Nephron progenitor cell (in vitro differentiated cells): ENCODE results near the gene MAN2A2.

Source experiments
- DNase-seq: peaks from one replicate; pipeline ENCODE4 v3.0.0; 2021
- H3K27ac Mint-ChIP-seq: 2 replicates; pipeline ENCODE4 v1.8.0; 2021; ENCODE audit warnings: mild to moderate bottlenecking, moderate library complexity, mixed read lengths
- H3K27me3 Mint-ChIP-seq: 2 replicates; pipeline ENCODE4 v1.8.0; 2021; ENCODE audit warnings: mild to moderate bottlenecking, low read depth, mixed read lengths; ENCODE audit not compliant: poor library complexity
- H3K36me3 Mint-ChIP-seq: 2 replicates; pipeline ENCODE4 v1.8.0; 2021; ENCODE audit warnings: low read depth, mixed read lengths
- H3K4me1 Mint-ChIP-seq: 2 replicates; pipeline ENCODE4 v1.8.0; 2021; ENCODE audit warnings: mixed read lengths
- H3K4me3 Mint-ChIP-seq: 2 replicates; pipeline ENCODE4 v1.8.0; 2021; ENCODE audit warnings: mild to moderate bottlenecking, moderate library complexity, mixed read lengths
- H3K9me3 Mint-ChIP-seq: 2 replicates; pipeline ENCODE4 v1.8.0; 2021; ENCODE audit warnings: mild to moderate bottlenecking, moderate library complexity, mixed read lengths
- TF ChIP-seq, protein P1 (sequence below): fragments of 200-600 bp; sonication (generic); IDR thresholded peaks from 2 replicates; pipeline ENCODE4 v1.5.0; 2021; ENCODE audit warnings: antibody characterized with exemption

MAN2A2 gene

DNA sequence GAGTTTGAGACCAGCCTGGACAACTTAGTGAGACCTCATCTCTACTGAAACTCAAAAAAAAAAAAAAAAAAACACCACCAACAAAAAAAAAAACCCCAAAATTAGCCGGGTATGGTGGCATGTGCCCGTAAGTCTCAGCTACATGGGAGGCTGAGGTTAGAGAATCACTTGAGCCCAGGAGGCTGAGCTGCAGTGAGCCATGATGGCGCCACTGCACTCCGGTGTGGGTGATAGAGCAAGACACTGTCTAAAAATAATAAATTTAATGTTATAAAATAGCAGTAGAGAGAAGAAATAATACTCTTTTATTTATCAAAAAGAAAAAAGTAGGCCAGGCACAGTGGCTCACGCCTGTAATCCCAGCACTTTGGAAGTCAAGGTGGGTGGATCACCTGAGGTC is 69.0 kb downstream of the MAN2A2 start:
- TF ChIP-seq, protein P1, sequence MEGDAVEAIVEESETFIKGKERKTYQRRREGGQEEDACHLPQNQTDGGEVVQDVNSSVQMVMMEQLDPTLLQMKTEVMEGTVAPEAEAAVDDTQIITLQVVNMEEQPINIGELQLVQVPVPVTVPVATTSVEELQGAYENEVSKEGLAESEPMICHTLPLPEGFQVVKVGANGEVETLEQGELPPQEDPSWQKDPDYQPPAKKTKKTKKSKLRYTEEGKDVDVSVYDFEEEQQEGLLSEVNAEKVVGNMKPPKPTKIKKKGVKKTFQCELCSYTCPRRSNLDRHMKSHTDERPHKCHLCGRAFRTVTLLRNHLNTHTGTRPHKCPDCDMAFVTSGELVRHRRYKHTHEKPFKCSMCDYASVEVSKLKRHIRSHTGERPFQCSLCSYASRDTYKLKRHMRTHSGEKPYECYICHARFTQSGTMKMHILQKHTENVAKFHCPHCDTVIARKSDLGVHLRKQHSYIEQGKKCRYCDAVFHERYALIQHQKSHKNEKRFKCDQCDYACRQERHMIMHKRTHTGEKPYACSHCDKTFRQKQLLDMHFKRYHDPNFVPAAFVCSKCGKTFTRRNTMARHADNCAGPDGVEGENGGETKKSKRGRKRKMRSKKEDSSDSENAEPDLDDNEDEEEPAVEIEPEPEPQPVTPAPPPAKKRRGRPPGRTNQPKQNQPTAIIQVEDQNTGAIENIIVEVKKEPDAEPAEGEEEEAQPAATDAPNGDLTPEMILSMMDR: no peak
- no peak for DNase-seq
- H3K27me3 Mint-ChIP-seq: no peaks in the 10 kb centered on the region
- no peaks in the 10 kb centered on the region for H3K4me1 Mint-ChIP-seq
- no peaks in the 10 kb centered on the region for H3K9me3 Mint-ChIP-seq
- H3K27ac Mint-ChIP-seq: no peak overlapping the region
- peaks cover 61% of the 10 kb centered on the region for H3K36me3 Mint-ChIP-seq
- H3K4me3 Mint-ChIP-seq: no peak overlapping the region
